Activated CD4-positive, alpha-beta T cell treated with anti-CD3 and anti-CD28 coated beads for 1 hour (primary cell): ENCODE data around the gene ATG101.
A peak's percentile ranks its signal among the peaks of the same experiment; 100 is the strongest.
"Not testable (repeated sequence)": the region's sequence is repeated elsewhere in the genome, so short reads cannot be mapped to it uniquely, and the experiment has no call there.

Source experiments
- DNase-seq: peaks from one replicate; pipeline ENCODE4 v3.0.0-alpha.2; 2020

Gene ATG101

GRCh38 chr12:52080403-52081251, 10.8 kb downstream of the ATG101 start:
- no peak for DNase-seq

- DNase-seq: no peak
Observed at GRCh38 chr12:52081263-52081733, 11.5 kb downstream of the ATG101 start.

GRCh38 chr12:52082026-52082668, 12.4 kb downstream of the ATG101 start:
- DNase-seq: no peak

- DNase-seq: no peak
Observed at GRCh38 chr12:52082669-52082987, 12.8 kb downstream of the ATG101 start.

GRCh38 chr12:52082988-52083637, 13.3 kb downstream of the ATG101 start:
- peak; percentile 57 for DNase-seq

GRCh38 chr12:52083638-52083996, 13.8 kb downstream of the ATG101 start:
- DNase-seq: no peak

GRCh38 chr12:52084491-52085231, 14.9 kb downstream of the ATG101 start:
- DNase-seq: no peak

GRCh38 chr12:52085682-52086180, 16.0 kb downstream of the ATG101 start:
- no peak for DNase-seq

- no peak for DNase-seq
Observed at GRCh38 chr12:52086366-52086765, 16.6 kb downstream of the ATG101 start.

- no peak for DNase-seq
Observed at GRCh38 chr12:52086944-52087835, 17.4 kb downstream of the ATG101 start.

GRCh38 chr12:52087961-52088820, 18.4 kb downstream of the ATG101 start:
- no peak for DNase-seq

- no peak for DNase-seq
Observed at GRCh38 chr12:52089491-52089890, 19.7 kb downstream of the ATG101 start.

- DNase-seq: no peak
Observed at GRCh38 chr12:52090291-52090690, 20.5 kb downstream of the ATG101 start.

GRCh38 chr12:52091061-52091460, 21.3 kb downstream of the ATG101 start:
- no peak for DNase-seq

- DNase-seq: no peak
Observed at GRCh38 chr12:52091869-52092268, 22.1 kb downstream of the ATG101 start.

- no peak for DNase-seq
Observed at GRCh38 chr12:52093346-52093745, 23.6 kb downstream of the ATG101 start.

GRCh38 chr12:52096332-52097044, 26.7 kb downstream of the ATG101 start:
- no peak for DNase-seq

- DNase-seq: no peak
Observed at GRCh38 chr12:52097045-52097666, 27.4 kb downstream of the ATG101 start.

- DNase-seq: not testable (repeated sequence)
Observed at GRCh38 chr12:52104431-52105089, 34.8 kb downstream of the ATG101 start.
